Ascending aorta (tissue), 2 donors: ENCODE measurements around the gene ANKRD6. TPM values are rescaled to one million over a fixed set of nuclear protein-coding genes. Genes with fewer than 3 reads are reported as not detected.

Experiments
- DNase-seq, 2 donors: peaks; one replicate each; pipeline ENCODE4 v3.0.0-alpha.2; 2019; ENCODE audit warnings: low spot score in 2 of 2
- H3K27ac ChIP-seq, 2 donors: fragments of 200-600 bp; sonication (generic); one replicate each; pipeline ENCODE4 v1.5.1; 2016 to 2017; ENCODE audit warnings: mild to moderate bottlenecking in 1 of 2
- H3K27me3 ChIP-seq: fragments of 200-600 bp; sonication (generic); one replicate; pipeline ENCODE4 v1.5.1; 2017
- H3K36me3 ChIP-seq, 2 donors: fragments of 200-600 bp; sonication (generic); one replicate each; pipeline ENCODE4 v1.5.1; 2016
- H3K4me1 ChIP-seq, 2 donors: fragments of 200-600 bp; sonication (generic); one replicate each; pipeline ENCODE4 v1.5.1; 2016 to 2017; ENCODE audit warnings: mild to moderate bottlenecking in 1 of 2
- H3K4me3 ChIP-seq, 2 donors: fragments of 200-600 bp; sonication (generic); one replicate each; pipeline ENCODE4 v1.5.1; 2016 to 2017; ENCODE audit warnings: mild to moderate bottlenecking in 1 of 2
- H3K9me3 ChIP-seq, 2 donors: fragments of 200-600 bp; sonication (generic); one replicate each; pipeline ENCODE4 v1.5.1; 2016
- CTCF ChIP-seq, 3 experiments: fragments of 200-600 bp in 2 of 3; fragments of 450-650 bp in 1 of 3; sonication (generic) in 2 of 3; IDR thresholded peaks; one replicate each; pipeline ENCODE4 v1.5.1; 2016 to 2019; ENCODE audit warnings: antibody characterized with exemption in 3 of 3, mild to moderate bottlenecking in 1 of 3, moderate library complexity in 1 of 3
- intact Hi-C: fragments of 100-400 bp; cut with DNase I; formaldehyde crosslinking; loops from one replicate; pipeline ENCODE4 v1.15.1; 2023
- total RNA-seq: library from RNA; depleted of rRNA; stranded (reverse); fragments of >200 nt; gene quantifications from one replicate; pipeline ENCODE4 v1.1.0, GENCODE V29; 2016

Gene ANKRD6
- total RNA-seq, 1 donor from 2014 or later, result 32.2 TPM

DNA sequence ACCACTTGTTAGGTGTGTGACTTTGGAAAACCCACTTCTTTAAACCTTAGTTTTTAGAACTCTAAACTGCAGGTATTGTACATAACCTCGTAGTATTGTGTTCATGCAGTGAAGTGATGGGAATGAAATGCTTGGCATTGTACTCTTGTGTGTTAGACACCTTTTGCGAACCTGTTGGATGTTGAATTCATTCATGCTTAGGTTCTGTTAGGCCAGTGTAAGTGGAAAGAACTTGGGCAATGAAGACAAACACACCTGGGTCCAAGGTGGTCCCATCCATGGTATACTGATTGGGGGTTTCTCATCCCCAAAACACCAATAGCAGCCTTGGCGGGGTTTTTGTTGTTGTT lies 1.2 kb downstream of the ANKRD6 start:
- Histone ChIP-seq H3K36me3 (no peaks in the 10 kb centered on the region), H3K9me3 (no peaks in the 10 kb centered on the region), H3K4me3 (peak overlapping the region; percentile 85 to 97), H3K27ac (peak overlapping the region in 1 of 2 donors; percentile 69), H3K27me3 (no peaks in the 10 kb centered on the region), H3K4me1 (peaks cover 3 to 10% of the 10 kb centered on the region in 2 donors)
- intact Hi-C loops, result no loop called here
- DNase-seq, result no peak
- no peak for TF ChIP-seq CTCF (IDR thresholded peaks at IDR 0.05)

DNA sequence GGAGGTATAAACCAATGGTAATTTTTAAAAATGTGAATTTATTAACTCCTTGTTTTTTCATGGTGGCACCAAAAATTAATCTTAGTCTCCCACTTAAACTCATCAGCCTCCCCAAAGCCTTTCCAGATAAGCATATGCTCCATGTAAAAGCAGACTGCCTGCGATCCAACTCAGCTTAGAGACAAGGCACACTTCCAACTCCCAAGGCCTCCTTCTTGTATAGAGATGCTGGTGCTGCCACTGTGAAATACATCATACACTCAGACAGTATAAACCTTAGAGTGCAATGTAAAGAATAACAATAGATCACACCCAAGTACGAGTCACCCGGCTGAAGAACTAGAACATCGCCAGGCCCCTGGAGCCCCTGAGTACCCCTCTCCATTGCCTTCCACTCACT lies 2.0 kb downstream of the ANKRD6 start:
- peaks cover 3 to 10% of the 10 kb centered on the region in 2 donors for H3K4me1 ChIP-seq
- intact Hi-C loops, result no loop called here
- no peak for DNase-seq
- H3K4me3 ChIP-seq, result no peak overlapping the region
- H3K27me3 ChIP-seq, result no peaks in the 10 kb centered on the region
- peak overlapping the region in 1 of 2 donors; percentile 4 for H3K27ac ChIP-seq
- TF ChIP-seq CTCF (IDR thresholded peaks at IDR 0.05), result no peak
- no peaks in the 10 kb centered on the region for H3K9me3 ChIP-seq
- no peaks in the 10 kb centered on the region for H3K36me3 ChIP-seq

DNA sequence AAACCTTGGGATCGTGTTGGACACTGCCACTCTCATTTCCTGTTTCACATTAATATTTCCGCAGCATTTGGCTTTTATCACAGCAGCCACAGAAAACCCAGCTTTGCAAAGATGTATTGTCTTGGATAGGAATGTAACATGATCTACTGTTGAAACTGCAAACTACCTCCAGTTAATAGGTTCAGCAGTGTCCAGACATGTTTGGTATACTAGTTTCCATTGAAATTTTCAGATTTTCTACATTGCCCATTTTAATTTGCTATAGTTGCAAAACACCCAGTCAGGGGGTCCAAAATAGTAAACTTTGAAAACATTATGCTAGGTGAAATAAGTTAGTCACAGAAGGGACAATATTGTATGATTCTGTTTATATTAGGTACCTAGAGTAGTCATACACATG lies 3.3 kb downstream of the ANKRD6 start:
- H3K9me3 ChIP-seq, result no peaks in the 10 kb centered on the region
- intact Hi-C loops, result no loop called here
- peaks cover 3 to 8% of the 10 kb centered on the region in 2 donors for H3K4me1 ChIP-seq
- no peak overlapping the region for H3K4me3 ChIP-seq
- H3K36me3 ChIP-seq, result no peaks in the 10 kb centered on the region
- no peak for DNase-seq
- no peaks in the 10 kb centered on the region for H3K27me3 ChIP-seq
- no peak overlapping the region for H3K27ac ChIP-seq
- TF ChIP-seq CTCF (IDR thresholded peaks at IDR 0.05), result no peak

DNA sequence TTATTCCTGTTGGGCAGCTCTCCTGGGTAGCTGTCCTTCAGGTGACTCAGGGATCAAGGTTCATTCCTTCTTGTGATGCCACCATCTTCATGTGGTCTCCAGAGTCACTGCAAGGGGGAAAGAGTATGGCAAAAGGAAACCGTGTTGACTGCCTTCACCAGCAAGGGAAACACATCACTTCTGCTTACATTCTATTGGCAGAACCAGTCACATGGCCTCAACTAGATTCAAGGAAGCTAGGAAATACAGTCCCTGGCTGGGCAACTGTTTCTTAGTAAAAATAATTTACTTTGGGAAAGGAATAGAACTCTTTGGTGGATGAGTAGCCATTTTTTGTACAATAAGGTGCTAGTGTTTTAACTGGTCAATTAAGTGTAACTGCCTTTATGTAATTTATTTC lies 5.3 kb downstream of the ANKRD6 start:
- intact Hi-C loops, result no loop called here
- DNase-seq, result no peak
- H3K27me3 ChIP-seq, result no peaks in the 10 kb centered on the region

GRCh38 chr6:89439014-89439413 lies 6.1 kb downstream of the ANKRD6 start:
- Histone ChIP-seq H3K4me1 (peaks cover 3 to 5% of the 10 kb centered on the region in 2 donors), H3K36me3 (no peaks in the 10 kb centered on the region), H3K4me3 (no peak overlapping the region), H3K27ac (no peak overlapping the region), H3K27me3 (no peaks in the 10 kb centered on the region), H3K9me3 (no peaks in the 10 kb centered on the region)
- TF ChIP-seq CTCF (IDR thresholded peaks at IDR 0.05), result no peak
- intact Hi-C loops, result no loop called here
- DNase-seq, result no peak

More for the DNA sequence above, 5.3 kb downstream of the ANKRD6 start:
- no peak overlapping the region for H3K27ac ChIP-seq
- H3K9me3 ChIP-seq, result no peaks in the 10 kb centered on the region
- H3K4me1 ChIP-seq, result peaks cover 3 to 5% of the 10 kb centered on the region in 2 donors
- H3K36me3 ChIP-seq, result no peaks in the 10 kb centered on the region
- no peak overlapping the region for H3K4me3 ChIP-seq
- TF ChIP-seq CTCF (IDR thresholded peaks at IDR 0.05), result no peak

GRCh38 chr6:89440200-89440599 lies 7.2 kb downstream of the ANKRD6 start:
- intact Hi-C loops, result no loop called here

More at GRCh38 chr6:89440200-89440599, 7.2 kb downstream of the ANKRD6 start:
- Histone ChIP-seq H3K27me3 (no peaks in the 10 kb centered on the region), H3K4me3 (no peak overlapping the region), H3K27ac (no peak overlapping the region), H3K9me3 (no peaks in the 10 kb centered on the region), H3K36me3 (no peaks in the 10 kb centered on the region), H3K4me1 (peaks cover 3 to 5% of the 10 kb centered on the region in 2 donors)
- TF ChIP-seq CTCF (IDR thresholded peaks at IDR 0.05), result no peak
- DNase-seq, result no peak
